Inflammatory macrophage (primary cell): ENCODE data around the gene TNK1.
"Not testable (repeated sequence)": the region's sequence is repeated elsewhere in the genome, so short reads cannot be mapped to it uniquely, and the experiment has no call there.

Source experiments
- DNase-seq, 2 donors: peaks; one replicate each; pipeline ENCODE4 v3.0.0-alpha.2; 2020 to 2022

The TNK1 gene

GRCh38 chr17:7355573-7355972, 25.3 kb upstream of the TNK1 start:
- no peak for DNase-seq

- DNase-seq: peak; percentile 76 to 79
These were observed 24.8 kb upstream of the TNK1 start for GRCh38 chr17:7356072-7356549.

- no peak for DNase-seq
These were observed 24.1 kb upstream of the TNK1 start for GRCh38 chr17:7356756-7357155.

- DNase-seq: no peak
These were observed 23.5 kb upstream of the TNK1 start for GRCh38 chr17:7357381-7357780.

- no peak for DNase-seq
These were observed 19.0 kb upstream of the TNK1 start for GRCh38 chr17:7361906-7362305.

GRCh38 chr17:7363311-7363710, 17.6 kb upstream of the TNK1 start:
- peak; percentile 35 to 42 for DNase-seq

- DNase-seq: not testable (repeated sequence)
These were observed 14.9 kb upstream of the TNK1 start for GRCh38 chr17:7365963-7366362.

GRCh38 chr17:7367083-7367482, 13.8 kb upstream of the TNK1 start:
- no peak for DNase-seq

GRCh38 chr17:7367918-7368598, 12.8 kb upstream of the TNK1 start:
- DNase-seq: no peak

GRCh38 chr17:7368599-7368994, 12.3 kb upstream of the TNK1 start:
- DNase-seq: not testable (repeated sequence)

- DNase-seq: no peak
These were observed 11.1 kb upstream of the TNK1 start for GRCh38 chr17:7369825-7370224.

- no peak for DNase-seq
These were observed 10.0 kb upstream of the TNK1 start for GRCh38 chr17:7370853-7371252.

GRCh38 chr17:7374353-7374752, 6.5 kb upstream of the TNK1 start:
- no peak for DNase-seq

GRCh38 chr17:7379134-7379533, 1.8 kb upstream of the TNK1 start:
- DNase-seq: no peak

GRCh38 chr17:7380321-7380720, 568 bp upstream of the TNK1 start:
- DNase-seq: no peak

- DNase-seq: no peak
These were observed 2.0 kb downstream of the TNK1 start for GRCh38 chr17:7382901-7383300.

GRCh38 chr17:7383371-7383741, 2.5 kb downstream of the TNK1 start:
- DNase-seq: no peak

- DNase-seq: peak in 1 of 2 donors; percentile 28
These were observed 3.0 kb downstream of the TNK1 start for GRCh38 chr17:7383742-7384488.

GRCh38 chr17:7384489-7385081, 3.7 kb downstream of the TNK1 start:
- DNase-seq: no peak

- DNase-seq: no peak
These were observed 8.0 kb downstream of the TNK1 start for GRCh38 chr17:7388856-7389255.

- no peak for DNase-seq
These were observed 9.3 kb downstream of the TNK1 start for GRCh38 chr17:7389924-7390910.

- no peak for DNase-seq
These were observed 10.4 kb downstream of the TNK1 start for GRCh38 chr17:7391307-7391706.
